Heart left ventricle (tissue), 13 donors: ENCODE data around the gene GMEB1.
"Not testable (repeated sequence)": the region's sequence is repeated elsewhere in the genome, so short reads cannot be mapped to it uniquely, and the experiment has no call there.

Experiments used
- POLR2A ChIP-seq, 2 donors: fragments of 450-650 bp; IDR thresholded peaks; one replicate each; pipeline ENCODE4 v1.6.1; 2017; ENCODE audit warnings: antibody characterized with exemption in 2 of 2, mild to moderate bottlenecking in 2 of 2, moderate library complexity in 2 of 2
- TF ChIP-seq, protein P1 (sequence below), 12 donors: fragments of 200-600 bp; sonication (generic) in 4 of 12; IDR thresholded peaks; one replicate each; pipeline versions ENCODE4 v1.5.0 to v1.8.0; 2018 to 2022; ENCODE audit warnings: antibody characterized with exemption in 12 of 12, mild to moderate bottlenecking in 5 of 12
- donor health status: ischemic (EF 13 %, LVEDD 7.1; RV severe dilation, severe dysfunction).
- donor health status: DM: no; HTN: yes; CAD: no.
- donor health status: DM: no; HTN: no; CAD: no.
- donor health status: ischemic (EF 25% LVEDD 6.9; RV normal size, moderate dysfunction).
- donor health status: ischemic (EF 25% LVEDD 5.7; RV mildly dilated, moderate dysfunction).
- donor health status: ischemic (EF 35%, LVEDD 5.7; RV mildly dilated, moderate dysfunction).
- donor health status: nonischemic (EF 11% LVEDD 7.7; RV severe dilation, severe dysfunction).
- donor health status: DM: yes; HTN: yes; CAD: no.
- donor health status: PGD.
- donor health status: ischemic (EF 29% LVEDD 5.4; RV normal size, mild dysfunction).
- donor health status: nonischemic (EF 23%, LVEDD 6.1; RV moderate dilation, normal function).

DNA sequence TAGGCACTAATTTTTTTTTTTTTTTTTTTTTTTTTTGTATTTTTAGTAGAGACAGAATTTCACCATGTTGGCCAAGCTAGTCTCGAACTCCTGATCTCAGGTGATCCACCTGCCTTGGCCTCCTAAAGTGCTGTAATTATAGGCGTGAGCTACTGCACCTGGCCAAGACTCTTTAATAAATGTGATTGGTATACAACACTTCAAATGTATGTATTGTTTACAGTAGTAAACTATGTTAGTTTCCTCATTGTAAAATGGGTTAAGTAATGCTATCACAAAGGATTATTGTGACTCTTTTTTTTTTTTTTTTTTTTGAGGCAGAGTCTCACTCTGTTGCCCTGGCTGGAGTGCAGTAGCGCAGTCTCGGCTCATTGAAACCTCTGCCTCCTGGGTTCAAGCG is 56.8 kb downstream of the GMEB1 start:
- TF ChIP-seq, protein P1, sequence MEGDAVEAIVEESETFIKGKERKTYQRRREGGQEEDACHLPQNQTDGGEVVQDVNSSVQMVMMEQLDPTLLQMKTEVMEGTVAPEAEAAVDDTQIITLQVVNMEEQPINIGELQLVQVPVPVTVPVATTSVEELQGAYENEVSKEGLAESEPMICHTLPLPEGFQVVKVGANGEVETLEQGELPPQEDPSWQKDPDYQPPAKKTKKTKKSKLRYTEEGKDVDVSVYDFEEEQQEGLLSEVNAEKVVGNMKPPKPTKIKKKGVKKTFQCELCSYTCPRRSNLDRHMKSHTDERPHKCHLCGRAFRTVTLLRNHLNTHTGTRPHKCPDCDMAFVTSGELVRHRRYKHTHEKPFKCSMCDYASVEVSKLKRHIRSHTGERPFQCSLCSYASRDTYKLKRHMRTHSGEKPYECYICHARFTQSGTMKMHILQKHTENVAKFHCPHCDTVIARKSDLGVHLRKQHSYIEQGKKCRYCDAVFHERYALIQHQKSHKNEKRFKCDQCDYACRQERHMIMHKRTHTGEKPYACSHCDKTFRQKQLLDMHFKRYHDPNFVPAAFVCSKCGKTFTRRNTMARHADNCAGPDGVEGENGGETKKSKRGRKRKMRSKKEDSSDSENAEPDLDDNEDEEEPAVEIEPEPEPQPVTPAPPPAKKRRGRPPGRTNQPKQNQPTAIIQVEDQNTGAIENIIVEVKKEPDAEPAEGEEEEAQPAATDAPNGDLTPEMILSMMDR (IDR thresholded peaks at IDR 0.05): not testable (repeated sequence)
- not testable (repeated sequence) for TF ChIP-seq POLR2A (IDR thresholded peaks at IDR 0.05)
